HG03354 (cell line): ENCODE data around the gene CCDC81.
"Not testable (repeated sequence)": the region's sequence is repeated elsewhere in the genome, so short reads cannot be mapped to it uniquely, and the experiment has no call there.

ENCODE experiments used
- ATAC-seq: cut with Tn5 transposase; IDR thresholded peaks from one replicate; pipeline ENCODE4 v1.9.1; 2021; ENCODE audit warnings: mild to moderate bottlenecking; ENCODE audit not compliant: unreplicated experiment, poor library complexity, severe bottlenecking

CCDC81 gene

GRCh38 chr11:86386283-86386682 lies 11.6 kb downstream of the CCDC81 start:
- ATAC-seq = no peak

- no peak for ATAC-seq
Observed at GRCh38 chr11:86386746-86387145, 12.1 kb downstream of the CCDC81 start.

GRCh38 chr11:86388198-86388597 lies 13.5 kb downstream of the CCDC81 start:
- no peak for ATAC-seq

GRCh38 chr11:86390487-86390886 lies 15.8 kb downstream of the CCDC81 start:
- no peak for ATAC-seq

GRCh38 chr11:86395061-86395551 lies 20.4 kb downstream of the CCDC81 start:
- ATAC-seq = no peak

GRCh38 chr11:86396396-86396795 lies 21.7 kb downstream of the CCDC81 start:
- ATAC-seq = no peak

- no peak for ATAC-seq
Observed at GRCh38 chr11:86397351-86397750, 22.7 kb downstream of the CCDC81 start.

GRCh38 chr11:86398106-86398505 lies 23.4 kb downstream of the CCDC81 start:
- no peak for ATAC-seq

GRCh38 chr11:86403458-86403857 lies 28.8 kb downstream of the CCDC81 start:
- ATAC-seq = no peak

GRCh38 chr11:86408845-86409244 lies 34.2 kb downstream of the CCDC81 start:
- no peak for ATAC-seq

- ATAC-seq = no peak
Observed at GRCh38 chr11:86414032-86414431, 39.3 kb downstream of the CCDC81 start.

GRCh38 chr11:86415026-86415425 lies 40.3 kb downstream of the CCDC81 start:
- ATAC-seq = no peak

- no peak for ATAC-seq
Observed at GRCh38 chr11:86416494-86416893, 41.8 kb downstream of the CCDC81 start.

- ATAC-seq = not testable (repeated sequence)
Observed at GRCh38 chr11:86416951-86417350, 42.3 kb downstream of the CCDC81 start.

GRCh38 chr11:86418106-86418505 lies 43.4 kb downstream of the CCDC81 start:
- no peak for ATAC-seq

- no peak for ATAC-seq
Observed at GRCh38 chr11:86418513-86418912, 43.8 kb downstream of the CCDC81 start.

- ATAC-seq = no peak
Observed at GRCh38 chr11:86418917-86419316, 44.2 kb downstream of the CCDC81 start.

GRCh38 chr11:86421946-86422345 lies 47.3 kb downstream of the CCDC81 start:
- no peak for ATAC-seq

GRCh38 chr11:86422371-86422770 lies 47.7 kb downstream of the CCDC81 start:
- ATAC-seq = no peak

- ATAC-seq = not testable (repeated sequence)
Observed at GRCh38 chr11:86423488-86423887, 48.8 kb downstream of the CCDC81 start.

GRCh38 chr11:86427441-86427840 lies 52.8 kb downstream of the CCDC81 start:
- ATAC-seq = no peak

GRCh38 chr11:86431258-86431657 lies 56.6 kb downstream of the CCDC81 start:
- no peak for ATAC-seq
